Gastroesophageal sphincter (tissue), 4 donors: Measurements from ENCODE around the gene ENOX1. TPM values are rescaled to one million over a fixed set of nuclear protein-coding genes. Genes with fewer than 3 reads are reported as not detected.
A peak's percentile ranks its signal among the peaks of the same experiment; 100 is the strongest.

Source experiments
- ATAC-seq: fragments of 150-250 bp; one replicate; pipeline ENCODE4 v1.9.1; 2016; ENCODE audit warnings: mild to moderate bottlenecking, moderate library complexity
- H3K27ac ChIP-seq, 4 donors: fragments of 200-600 bp; sonication (generic) in 3 of 4; 1 replicate in 3 of 4; 2 replicates in 1 of 4; pipeline ENCODE4 v1.5.1; 2016 to 2019
- H3K27me3 ChIP-seq: fragments of 200-600 bp; sonication (generic); one replicate; pipeline ENCODE4 v1.5.1; 2019
- H3K36me3 ChIP-seq, 2 donors: fragments of 200-600 bp; sonication (generic); one replicate each; pipeline ENCODE4 v1.5.1; 2019; ENCODE audit warnings: control low read depth in 1 of 2
- H3K4me1 ChIP-seq, 3 donors: fragments of 200-600 bp; sonication (generic); 1 replicate in 2 of 3; 2 replicates in 1 of 3; pipeline ENCODE4 v1.5.1; 2016 to 2019; ENCODE audit warnings: control low read depth in 2 of 3
- H3K4me3 ChIP-seq, 2 donors: fragments of 200-600 bp; sonication (generic); one replicate each; pipeline ENCODE4 v1.5.1; 2019; ENCODE audit warnings: mild to moderate bottlenecking in 1 of 2, moderate library complexity in 1 of 2
- H3K9me3 ChIP-seq, 3 donors: fragments of 200-600 bp; sonication (generic); one replicate each; pipeline ENCODE4 v1.5.1; 2017 to 2019; ENCODE audit warnings: control low read depth in 2 of 3
- EP300 ChIP-seq: sonication (generic); formaldehyde crosslinking; IDR thresholded peaks from one replicate; pipeline ENCODE4 v1.6.1; 2017; ENCODE audit warnings: antibody characterized with exemption, mild to moderate bottlenecking
- POLR2A ChIP-seq, 2 donors: fragments of 450-650 bp; IDR thresholded peaks; one replicate each; pipeline ENCODE4 v1.6.1; 2017; ENCODE audit warnings: antibody characterized with exemption in 2 of 2, mild to moderate bottlenecking in 2 of 2, moderate library complexity in 1 of 2
- POLR2AphosphoS5 ChIP-seq: sonication (generic); formaldehyde crosslinking; IDR thresholded peaks from one replicate; pipeline ENCODE4 v1.6.1; 2017; ENCODE audit warnings: antibody characterized with exemption
- WGBS, 2 donors: methylation state at CpG; one replicate each; pipeline ENCODE4 v1.1.5; 2018; ENCODE audit warnings: low coverage in 1 of 2; 5-methylcytosine and 5-hydroxymethylcytosine counted together
- total RNA-seq, 4 donors: library from RNA; depleted of rRNA; stranded (reverse); fragments of >200 nt; gene quantifications; one replicate each; pipeline ENCODE4 v1.1.0, GENCODE V29; 2016
- TF ChIP-seq, protein P1 (sequence below), 4 experiments: fragments of 200-600 bp in 2 of 4; fragments of 450-650 bp in 2 of 4; sonication (generic) in 1 of 4; IDR thresholded peaks; one replicate each; pipeline ENCODE4 v1.5.1; 2017 to 2019; ENCODE audit warnings: antibody characterized with exemption in 4 of 4, mild to moderate bottlenecking in 2 of 4, moderate library complexity in 2 of 4

Gene ENOX1
- total RNA-seq, 4 donors from 2014 or later, result 1.8 to 11.6 (median 9.4) TPM

DNA sequence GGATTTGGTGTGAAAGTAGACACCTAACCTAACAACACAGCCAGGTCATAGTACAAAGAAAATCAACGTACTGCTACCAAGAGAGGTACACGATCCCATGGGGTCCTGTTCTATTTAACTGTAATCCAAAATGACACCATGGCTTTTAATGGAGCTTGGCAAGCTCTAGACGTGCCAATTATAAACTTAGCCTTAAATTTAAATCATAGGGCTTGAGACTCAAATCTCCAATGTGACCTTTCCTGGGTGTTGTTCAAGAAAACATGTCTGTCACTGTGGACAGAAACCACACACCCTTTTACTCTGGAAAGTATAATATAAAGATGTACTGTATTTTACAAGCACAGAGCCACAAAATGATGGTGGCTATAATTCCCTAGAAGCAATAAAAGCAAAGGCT is 299.3 kb downstream of the ENOX1 start:
- 25 to 54% methylated on average over 3 of the region's 3 CpGs for WGBS, 2 donors
- no peak overlapping the region for H3K4me3 ChIP-seq
- no peaks in the 10 kb centered on the region for H3K27me3 ChIP-seq
- H3K9me3 ChIP-seq, result no peaks in the 10 kb centered on the region
- no peak for ATAC-seq
- H3K36me3 ChIP-seq, result no peaks in the 10 kb centered on the region
- H3K4me1 ChIP-seq, result peaks cover 0 to 15% (median 0%) of the 10 kb centered on the region in 3 donors
- peak overlapping the region in 1 of 4 donors; percentile 21 for H3K27ac ChIP-seq
- TF ChIP-seq POLR2AphosphoS5 (no peak), EP300 (no peak), POLR2A (IDR thresholded peaks at IDR 0.05) (no peak)
- TF ChIP-seq, protein P1, sequence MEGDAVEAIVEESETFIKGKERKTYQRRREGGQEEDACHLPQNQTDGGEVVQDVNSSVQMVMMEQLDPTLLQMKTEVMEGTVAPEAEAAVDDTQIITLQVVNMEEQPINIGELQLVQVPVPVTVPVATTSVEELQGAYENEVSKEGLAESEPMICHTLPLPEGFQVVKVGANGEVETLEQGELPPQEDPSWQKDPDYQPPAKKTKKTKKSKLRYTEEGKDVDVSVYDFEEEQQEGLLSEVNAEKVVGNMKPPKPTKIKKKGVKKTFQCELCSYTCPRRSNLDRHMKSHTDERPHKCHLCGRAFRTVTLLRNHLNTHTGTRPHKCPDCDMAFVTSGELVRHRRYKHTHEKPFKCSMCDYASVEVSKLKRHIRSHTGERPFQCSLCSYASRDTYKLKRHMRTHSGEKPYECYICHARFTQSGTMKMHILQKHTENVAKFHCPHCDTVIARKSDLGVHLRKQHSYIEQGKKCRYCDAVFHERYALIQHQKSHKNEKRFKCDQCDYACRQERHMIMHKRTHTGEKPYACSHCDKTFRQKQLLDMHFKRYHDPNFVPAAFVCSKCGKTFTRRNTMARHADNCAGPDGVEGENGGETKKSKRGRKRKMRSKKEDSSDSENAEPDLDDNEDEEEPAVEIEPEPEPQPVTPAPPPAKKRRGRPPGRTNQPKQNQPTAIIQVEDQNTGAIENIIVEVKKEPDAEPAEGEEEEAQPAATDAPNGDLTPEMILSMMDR (IDR thresholded peaks at IDR 0.05), result no peak

DNA sequence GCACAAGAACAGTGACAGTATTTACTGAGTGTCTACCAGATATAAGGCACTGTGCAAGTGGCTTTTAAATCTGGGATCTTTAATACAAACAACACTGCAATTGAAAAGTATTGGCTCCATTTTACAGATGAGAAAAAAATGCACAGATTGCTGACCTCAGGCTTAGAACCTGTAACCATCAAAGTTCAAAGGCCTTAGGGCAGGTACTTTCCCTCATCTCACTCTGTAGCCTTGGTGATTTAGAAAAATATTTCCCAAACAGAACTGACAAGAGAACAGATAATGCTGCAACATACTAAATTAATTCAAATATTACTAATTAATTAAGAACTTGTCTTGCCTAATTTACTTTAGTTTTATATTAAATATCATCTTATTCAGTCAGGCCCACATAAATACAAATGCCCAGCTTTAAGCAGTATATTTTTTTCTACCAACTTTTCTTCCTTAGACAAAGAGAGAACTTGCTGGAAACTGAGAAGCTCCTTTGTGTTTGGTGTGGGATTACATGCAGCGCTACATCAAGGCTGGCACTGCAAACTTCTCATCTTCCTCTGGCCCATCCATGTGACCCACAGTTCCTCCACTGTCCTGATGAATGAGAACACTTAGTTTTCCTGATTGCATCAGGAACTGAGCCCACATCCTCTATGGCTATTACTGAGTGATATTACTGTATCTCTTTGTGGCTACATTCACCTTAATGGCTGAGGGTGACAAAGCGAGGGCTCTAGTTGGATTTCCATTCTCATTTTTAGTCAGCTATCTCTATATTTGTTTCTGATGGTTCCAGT is 302.1 kb downstream of the ENOX1 start:
- TF ChIP-seq POLR2AphosphoS5, result no peak
- no peak for TF ChIP-seq POLR2A (IDR thresholded peaks at IDR 0.05)
- no peak for TF ChIP-seq EP300
- TF ChIP-seq, protein P1 (IDR thresholded peaks at IDR 0.05), result no peak
- ATAC-seq, result no peak
- H3K27me3 ChIP-seq, result no peaks in the 10 kb centered on the region
- no peak overlapping the region for H3K4me3 ChIP-seq
- no peaks in the 10 kb centered on the region for H3K9me3 ChIP-seq
- peaks cover 0 to 15% (median 0%) of the 10 kb centered on the region in 3 donors for H3K4me1 ChIP-seq
- H3K36me3 ChIP-seq, result no peaks in the 10 kb centered on the region
- H3K27ac ChIP-seq, result peak overlapping the region in 1 of 4 donors; percentile 30
- WGBS, 2 donors, result 73 to 94% methylated on average over 2 of the region's 2 CpGs

DNA sequence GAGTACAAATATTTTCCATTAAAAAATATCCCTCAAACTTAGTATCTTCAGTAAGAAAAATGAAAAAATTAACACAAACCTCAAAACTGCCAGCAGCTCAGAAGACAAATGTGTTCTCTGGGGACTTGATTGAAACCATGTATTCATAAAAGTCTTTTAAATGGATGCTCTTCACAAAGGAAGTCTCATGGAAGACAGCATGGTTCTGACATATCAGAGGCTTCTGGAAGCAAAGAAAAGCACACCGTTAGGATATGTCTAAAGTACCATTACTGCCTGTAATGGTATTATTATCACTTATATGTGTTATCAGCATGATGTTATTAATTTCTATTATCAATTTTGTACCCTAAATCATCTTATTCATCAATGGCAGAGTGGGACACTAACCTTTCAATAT is 302.8 kb downstream of the ENOX1 start:
- Histone ChIP-seq H3K27ac (peak overlapping the region in 1 of 4 donors; percentile 9), H3K4me3 (no peak overlapping the region), H3K4me1 (peaks cover 0 to 15% (median 0%) of the 10 kb centered on the region in 3 donors), H3K36me3 (no peaks in the 10 kb centered on the region), H3K27me3 (no peaks in the 10 kb centered on the region), H3K9me3 (no peaks in the 10 kb centered on the region)
- WGBS, 2 donors, result 50 to 77% methylated on average over 1 of the region's 1 CpG
- no peak for ATAC-seq
- TF ChIP-seq POLR2AphosphoS5, result no peak
- TF ChIP-seq, protein P1 (IDR thresholded peaks at IDR 0.05), result no peak
- TF ChIP-seq POLR2A (IDR thresholded peaks at IDR 0.05), result no peak
- TF ChIP-seq EP300, result no peak

DNA sequence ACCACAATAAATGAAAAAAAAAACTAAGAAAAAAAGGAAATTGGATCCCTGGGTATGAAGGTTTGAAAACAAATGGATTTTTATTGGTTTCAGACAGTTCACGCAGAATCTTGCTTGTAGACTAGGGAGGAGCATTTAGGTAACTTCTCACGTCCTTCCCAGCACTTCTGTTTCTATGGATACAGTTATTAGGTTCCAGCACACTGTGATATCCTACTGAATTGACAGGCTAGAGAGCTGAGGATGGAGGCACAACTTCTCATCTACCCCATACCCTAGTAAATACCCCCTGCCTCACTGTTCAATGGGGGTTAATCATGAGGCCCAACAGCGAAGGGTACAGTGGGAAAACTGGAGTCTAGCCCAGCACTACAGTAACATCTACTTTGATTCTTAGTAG is 304.1 kb downstream of the ENOX1 start:
- ATAC-seq, result no peak
- peaks cover 0 to 28% (median 0%) of the 10 kb centered on the region in 3 donors for H3K4me1 ChIP-seq
- H3K4me3 ChIP-seq, result no peak overlapping the region
- H3K27ac ChIP-seq, result peak overlapping the region in 3 of 4 donors; percentile 4 to 35 (median 34)
- H3K9me3 ChIP-seq, result no peaks in the 10 kb centered on the region
- H3K27me3 ChIP-seq, result no peaks in the 10 kb centered on the region
- TF ChIP-seq, protein P1 (IDR thresholded peaks at IDR 0.05), result no peak
- no peak for TF ChIP-seq POLR2A (IDR thresholded peaks at IDR 0.05)
- no peaks in the 10 kb centered on the region for H3K36me3 ChIP-seq
- 81 to 83% methylated on average over 3 of the region's 3 CpGs for WGBS, 2 donors

DNA sequence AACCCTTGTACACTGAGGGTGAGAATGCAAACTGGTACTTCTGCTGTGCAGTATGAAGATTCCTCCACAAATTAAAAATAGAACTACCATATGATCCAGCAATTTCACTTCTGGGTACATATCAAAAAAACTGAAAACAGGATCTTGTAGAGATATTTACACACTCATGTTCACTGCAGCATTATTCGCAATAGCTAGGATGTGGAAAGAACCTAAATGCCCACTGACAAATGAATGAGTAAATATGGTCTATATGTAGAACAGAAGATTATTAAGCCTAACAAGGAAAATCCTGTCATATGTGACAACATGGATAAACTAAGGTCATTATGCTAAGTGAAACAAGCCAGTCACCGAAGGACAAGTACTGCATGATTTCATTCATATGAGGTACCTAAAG is 304.7 kb downstream of the ENOX1 start:
- TF ChIP-seq, protein P1 (IDR thresholded peaks at IDR 0.05), result no peak
- TF ChIP-seq POLR2A (IDR thresholded peaks at IDR 0.05) (no peak), POLR2AphosphoS5 (no peak)
- peaks cover 0 to 25% (median 0%) of the 10 kb centered on the region in 3 donors for H3K4me1 ChIP-seq
- H3K27ac ChIP-seq, result peak overlapping the region in 1 of 4 donors; percentile 2
- no peaks in the 10 kb centered on the region for H3K27me3 ChIP-seq
- no peak overlapping the region for H3K4me3 ChIP-seq
- no peak for ATAC-seq
- 83 to 86% methylated on average over 2 of the region's 2 CpGs for WGBS, 2 donors
- no peaks in the 10 kb centered on the region for H3K36me3 ChIP-seq
- no peaks in the 10 kb centered on the region for H3K9me3 ChIP-seq
